ENCODE data around the gene ZNF575.

ZNF575 gene

GRCh38 chr19:43562226-43562697 is 29.3 kb downstream of the ZNF575 start:
- intact Hi-C loops (cut with DNase I; ENCODE audit: low total_unique reads): no loop called here
- Histone ChIP-seq H3K4me3 (no peak overlapping the region), H3K27me3 (no peaks in the 10 kb centered on the region), H3K9me3 (no peaks in the 10 kb centered on the region), H3K4me1 (peaks cover 0 to 19% (median 11%) of the 10 kb centered on the region in 4 donors), H3K36me3 (peaks cover 18 to 39% (median 30%) of the 10 kb centered on the region in 3 donors), H3K27ac (peak overlapping the region; percentile 54 to 55)
- no peak for DNase-seq
- no peak for TF ChIP-seq CTCF (IDR thresholded peaks at IDR 0.05)

GRCh38 chr19:43562698-43563241 is 29.8 kb downstream of the ZNF575 start:
- Histone ChIP-seq H3K36me3 (peaks cover 18 to 37% (median 30%) of the 10 kb centered on the region in 3 donors), H3K4me3 (no peak overlapping the region), H3K9me3 (no peaks in the 10 kb centered on the region), H3K27me3 (no peaks in the 10 kb centered on the region), H3K4me1 (peaks cover 0 to 19% (median 11%) of the 10 kb centered on the region in 4 donors), H3K27ac (peak overlapping the region; percentile 54 to 55)
- DNase-seq: peak; percentile 82 to 89
- TF ChIP-seq CTCF (IDR thresholded peaks at IDR 0.05): no peak
- intact Hi-C loops (cut with DNase I; ENCODE audit: low total_unique reads): no loop called here

GRCh38 chr19:43563816-43564457 is 30.9 kb downstream of the ZNF575 start:
- Histone ChIP-seq H3K27ac (peak overlapping the region in 1 of 2 donors; percentile 50), H3K36me3 (peaks cover 6 to 27% (median 21%) of the 10 kb centered on the region in 3 donors), H3K27me3 (no peaks in the 10 kb centered on the region), H3K4me1 (peaks cover 0 to 19% (median 11%) of the 10 kb centered on the region in 4 donors), H3K4me3 (no peak overlapping the region), H3K9me3 (no peaks in the 10 kb centered on the region)
- no peak for TF ChIP-seq CTCF (IDR thresholded peaks at IDR 0.05)
- intact Hi-C loops (cut with DNase I; ENCODE audit: low total_unique reads): no loop called here
- no peak for DNase-seq

- no peaks in the 10 kb centered on the region for H3K9me3 ChIP-seq
- intact Hi-C loops (cut with DNase I; ENCODE audit: low total_unique reads): no loop called here
- DNase-seq: no peak
- H3K27me3 ChIP-seq: no peaks in the 10 kb centered on the region
- TF ChIP-seq CTCF (IDR thresholded peaks at IDR 0.05): no peak
- H3K27ac ChIP-seq: no peak overlapping the region
- peaks cover 1 to 20% (median 18%) of the 10 kb centered on the region in 3 donors for H3K36me3 ChIP-seq
- H3K4me1 ChIP-seq: peaks cover 0 to 19% (median 11%) of the 10 kb centered on the region in 4 donors
- H3K4me3 ChIP-seq: no peak overlapping the region
Observed at GRCh38 chr19:43564800-43565199, 31.8 kb downstream of the ZNF575 start.

- peaks cover 0 to 7% (median 4%) of the 10 kb centered on the region in 4 donors for H3K4me1 ChIP-seq
- H3K9me3 ChIP-seq: no peaks in the 10 kb centered on the region
- no peak overlapping the region for H3K27ac ChIP-seq
- DNase-seq: no peak
- no peaks in the 10 kb centered on the region for H3K27me3 ChIP-seq
- intact Hi-C loops (cut with DNase I; ENCODE audit: low total_unique reads): no loop called here
- peaks cover 0 to 21% (median 4%) of the 10 kb centered on the region in 3 donors for H3K36me3 ChIP-seq
- H3K4me3 ChIP-seq: no peak overlapping the region
- no peak for TF ChIP-seq CTCF (IDR thresholded peaks at IDR 0.05)
Observed at GRCh38 chr19:43569657-43570056, 36.7 kb downstream of the ZNF575 start.

Measured in tibial artery (tissue), 4 donors.